Central memory CD8-positive, alpha-beta T cell (primary cell): ENCODE measurements around the gene AAMDC.
"Not testable (repeated sequence)": the region's sequence is repeated elsewhere in the genome, so short reads cannot be mapped to it uniquely, and the experiment has no call there.

Experiments used
- ATAC-seq: fragments of 150-1000 bp; cut with Tn5 transposase; replicated peaks from 2 replicates; pipeline ENCODE4 v1.10.0; 2022; ENCODE audit warnings: mild to moderate bottlenecking, moderate FRiP score, moderate number of reproducible peaks; ENCODE audit not compliant: poor library complexity, severe bottlenecking; ENCODE audit errors: extremely low read depth
- DNase-seq, 2 donors: peaks; one replicate each; pipeline ENCODE4 v3.0.0; 2021; ENCODE audit warnings: low spot score in 2 of 2
- H3K27ac Mint-ChIP-seq: one replicate; pipeline ENCODE4 v1.8.0; 2022; ENCODE audit warnings: low read depth, mild to moderate bottlenecking, moderate library complexity, mixed read lengths
- H3K27me3 Mint-ChIP-seq: one replicate; pipeline ENCODE4 v1.8.0; 2022; ENCODE audit warnings: mixed read lengths
- H3K36me3 Mint-ChIP-seq: one replicate; pipeline ENCODE4 v1.8.0; 2022; ENCODE audit warnings: mild to moderate bottlenecking, moderate library complexity, mixed read lengths; ENCODE audit not compliant: insufficient read depth
- H3K4me1 Mint-ChIP-seq: one replicate; pipeline ENCODE4 v1.8.0; 2022; ENCODE audit warnings: mixed read lengths
- H3K4me3 Mint-ChIP-seq: one replicate; pipeline ENCODE4 v1.8.0; 2022; ENCODE audit warnings: mild to moderate bottlenecking, moderate library complexity, mixed read lengths
- H3K9me3 Mint-ChIP-seq: one replicate; pipeline ENCODE4 v1.8.0; 2022; ENCODE audit warnings: mixed read lengths

Gene AAMDC

DNA sequence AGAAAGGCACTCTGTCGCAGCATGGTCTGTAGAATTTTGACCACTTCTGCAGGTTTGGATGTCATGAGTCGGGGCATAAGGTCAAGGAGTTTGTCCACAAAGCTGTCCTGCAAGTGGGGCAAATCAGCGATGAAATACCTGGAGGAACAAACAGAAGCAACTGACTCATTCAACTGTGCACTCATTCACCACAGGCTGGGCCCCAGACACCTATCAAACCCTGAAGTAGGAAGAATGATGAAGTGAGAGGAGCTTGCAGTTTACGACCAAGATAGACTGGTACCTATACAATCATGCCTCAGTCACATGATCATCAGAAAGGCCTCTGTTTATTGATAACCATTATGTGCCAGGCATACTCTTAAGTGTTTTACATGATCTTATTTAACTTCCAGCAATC is 70.8 kb downstream of the AAMDC start:
- H3K27ac Mint-ChIP-seq, DNase-seq: not testable (repeated sequence)

DNA sequence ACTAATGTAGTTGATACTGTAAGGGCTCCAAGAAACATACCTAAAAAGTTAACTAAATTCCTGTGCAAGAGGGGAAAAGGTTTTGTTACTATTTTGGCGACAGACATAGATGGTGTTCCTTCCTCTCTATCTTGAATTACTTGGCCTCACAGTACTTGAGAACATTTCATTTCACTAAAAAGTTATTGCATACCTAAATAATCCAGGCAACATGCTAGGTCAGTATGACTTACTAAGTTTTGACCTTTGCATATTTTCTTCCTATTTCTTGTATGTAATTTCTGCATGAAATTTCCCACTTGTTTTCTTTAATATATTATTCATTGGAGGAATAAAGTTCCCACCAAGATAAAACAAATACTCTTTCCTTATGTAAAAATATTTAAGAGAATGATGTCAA is 74.0 kb downstream of the AAMDC start:
- H3K27me3 Mint-ChIP-seq, H3K4me1 Mint-ChIP-seq, ATAC-seq, H3K4me3 Mint-ChIP-seq, H3K27ac Mint-ChIP-seq, DNase-seq, H3K9me3 Mint-ChIP-seq: not testable (repeated sequence)
- peaks cover 46% of the 10 kb centered on the region for H3K36me3 Mint-ChIP-seq

More for the DNA sequence above, 70.8 kb downstream of the AAMDC start:
- not testable (repeated sequence) for H3K4me3 Mint-ChIP-seq, H3K9me3 Mint-ChIP-seq, H3K27me3 Mint-ChIP-seq, ATAC-seq, H3K4me1 Mint-ChIP-seq
- H3K36me3 Mint-ChIP-seq: peaks cover 43% of the 10 kb centered on the region

DNA sequence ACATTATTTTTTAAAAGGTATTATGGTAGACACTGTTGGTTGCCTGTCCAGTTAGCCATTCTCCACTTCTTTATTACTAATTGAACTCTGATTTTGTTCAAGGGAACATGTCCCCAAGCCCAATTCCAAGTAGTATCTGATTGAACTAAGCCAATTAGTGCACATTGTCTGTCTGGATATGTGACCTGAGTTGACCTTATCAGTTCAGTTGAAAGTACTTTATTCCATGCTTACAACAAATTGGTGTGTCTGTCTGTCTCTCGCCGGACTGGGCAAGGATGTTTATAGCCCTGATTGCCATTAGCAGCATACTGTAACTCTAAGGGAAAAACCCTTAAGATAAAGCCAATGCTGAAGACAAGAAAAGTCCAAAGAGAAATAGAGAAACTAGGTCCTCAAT is 87.9 kb downstream of the AAMDC start:
- H3K9me3 Mint-ChIP-seq: no peaks in the 10 kb centered on the region
- no peak overlapping the region for H3K4me3 Mint-ChIP-seq
- DNase-seq: no peak
- ATAC-seq: no peak
- H3K27me3 Mint-ChIP-seq: no peaks in the 10 kb centered on the region
- no peak overlapping the region for H3K27ac Mint-ChIP-seq
- peaks cover 16% of the 10 kb centered on the region for H3K36me3 Mint-ChIP-seq
- no peaks in the 10 kb centered on the region for H3K4me1 Mint-ChIP-seq

GRCh38 chr11:77909277-77909676 is 88.3 kb downstream of the AAMDC start:
- no peaks in the 10 kb centered on the region for H3K27me3 Mint-ChIP-seq
- no peak for ATAC-seq
- no peak overlapping the region for H3K4me3 Mint-ChIP-seq
- H3K9me3 Mint-ChIP-seq: no peaks in the 10 kb centered on the region
- H3K4me1 Mint-ChIP-seq: no peaks in the 10 kb centered on the region
- H3K36me3 Mint-ChIP-seq: peaks cover 19% of the 10 kb centered on the region
- no peak for DNase-seq
- no peak overlapping the region for H3K27ac Mint-ChIP-seq

DNA sequence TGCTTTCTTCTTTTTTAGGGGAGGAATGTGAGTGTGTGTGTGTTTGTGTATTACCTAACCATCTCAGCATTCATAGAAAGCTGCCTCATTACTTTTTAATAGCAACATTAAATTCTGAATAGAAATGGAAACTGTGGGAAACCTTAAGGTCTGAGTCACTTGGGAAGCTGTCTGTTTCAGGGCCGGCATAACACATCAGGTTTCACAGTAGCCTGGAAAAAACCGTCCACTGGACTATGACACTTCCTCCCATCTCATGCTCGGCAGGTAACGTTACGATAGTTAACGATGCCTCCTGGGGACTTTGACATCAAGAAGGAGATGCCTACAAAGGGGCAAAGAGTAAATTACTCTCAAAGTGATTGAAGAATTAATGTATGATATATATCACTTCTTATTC is 89.9 kb downstream of the AAMDC start:
- H3K36me3 Mint-ChIP-seq: peaks cover 18% of the 10 kb centered on the region
- H3K4me3 Mint-ChIP-seq, DNase-seq, H3K9me3 Mint-ChIP-seq, H3K27ac Mint-ChIP-seq, H3K4me1 Mint-ChIP-seq, H3K27me3 Mint-ChIP-seq, ATAC-seq: not testable (repeated sequence)

DNA sequence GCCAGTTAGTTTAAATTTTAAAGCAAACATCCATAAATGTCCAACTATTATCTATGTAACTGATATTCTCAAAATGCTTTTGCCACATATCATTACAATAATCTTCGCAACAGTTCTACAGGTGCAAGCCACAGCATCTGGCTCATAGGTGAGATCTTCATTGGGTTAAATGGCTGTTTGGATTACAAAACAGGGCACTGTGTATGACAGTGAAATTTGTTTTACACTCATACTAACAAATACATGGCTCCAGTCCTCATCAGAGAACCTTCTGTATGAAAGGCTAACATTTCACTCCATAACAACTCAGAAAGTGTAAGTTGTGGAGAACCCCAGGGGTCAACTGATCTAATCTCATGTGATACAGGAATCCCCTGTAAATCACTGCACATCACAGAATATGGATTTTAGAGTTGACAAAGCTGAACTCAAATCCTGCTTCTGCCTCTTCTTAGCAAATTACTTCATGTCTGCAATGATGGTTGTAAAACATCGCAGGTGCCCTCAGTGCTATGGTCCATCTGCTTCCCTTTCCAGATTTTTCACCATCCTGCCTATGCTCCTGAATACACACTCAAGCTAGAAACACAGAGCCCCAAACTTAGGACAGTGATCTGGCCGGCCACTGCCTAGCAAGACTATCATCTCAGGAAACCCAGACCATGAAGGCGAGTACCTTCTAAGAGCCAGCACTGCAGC is 92.8 kb downstream of the AAMDC start:
- H3K36me3 Mint-ChIP-seq: peaks cover 24% of the 10 kb centered on the region
- not testable (repeated sequence) for H3K9me3 Mint-ChIP-seq, H3K27me3 Mint-ChIP-seq, H3K4me3 Mint-ChIP-seq, H3K27ac Mint-ChIP-seq, H3K4me1 Mint-ChIP-seq, DNase-seq, ATAC-seq

DNA sequence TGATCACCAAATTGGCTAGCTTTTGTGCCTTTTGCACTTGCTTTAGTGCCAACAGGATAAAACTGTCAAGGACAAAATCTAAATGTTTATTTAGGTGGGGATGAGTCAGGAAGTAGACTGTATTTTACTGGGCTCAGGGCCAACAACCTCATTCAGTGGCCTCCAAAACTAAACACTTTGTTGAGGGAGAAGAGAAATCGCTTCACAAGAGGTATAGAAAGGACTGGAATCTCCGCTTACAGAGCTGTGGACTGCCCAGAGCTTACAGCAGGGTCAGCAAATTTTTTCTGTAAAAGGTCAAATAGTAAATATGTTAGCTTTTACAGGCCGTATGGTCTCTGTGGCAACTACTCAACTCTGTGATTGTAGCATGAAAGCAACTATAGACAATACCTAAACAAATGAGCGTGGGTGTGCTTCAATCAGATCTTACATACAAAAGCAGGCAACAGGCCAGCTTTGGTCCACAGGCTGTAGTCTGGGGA is 93.4 kb downstream of the AAMDC start:
- H3K27me3 Mint-ChIP-seq, H3K9me3 Mint-ChIP-seq, H3K27ac Mint-ChIP-seq, ATAC-seq, DNase-seq, H3K4me3 Mint-ChIP-seq, H3K4me1 Mint-ChIP-seq: not testable (repeated sequence)
- peaks cover 27% of the 10 kb centered on the region for H3K36me3 Mint-ChIP-seq

GRCh38 chr11:77917713-77918112 is 96.8 kb downstream of the AAMDC start:
- not testable (repeated sequence) for H3K9me3 Mint-ChIP-seq, ATAC-seq, H3K4me3 Mint-ChIP-seq, H3K27ac Mint-ChIP-seq, H3K27me3 Mint-ChIP-seq, H3K4me1 Mint-ChIP-seq, DNase-seq
- peaks cover 31% of the 10 kb centered on the region for H3K36me3 Mint-ChIP-seq
